ENCODE results near the gene KRTAP5-7. TPM values are rescaled to one million over a fixed set of nuclear protein-coding genes. Genes with fewer than 3 reads are reported as not detected.

Gene KRTAP5-7
- polyA plus RNA-seq, 1 donor from 2014 or later: 0.56 TPM

DNA sequence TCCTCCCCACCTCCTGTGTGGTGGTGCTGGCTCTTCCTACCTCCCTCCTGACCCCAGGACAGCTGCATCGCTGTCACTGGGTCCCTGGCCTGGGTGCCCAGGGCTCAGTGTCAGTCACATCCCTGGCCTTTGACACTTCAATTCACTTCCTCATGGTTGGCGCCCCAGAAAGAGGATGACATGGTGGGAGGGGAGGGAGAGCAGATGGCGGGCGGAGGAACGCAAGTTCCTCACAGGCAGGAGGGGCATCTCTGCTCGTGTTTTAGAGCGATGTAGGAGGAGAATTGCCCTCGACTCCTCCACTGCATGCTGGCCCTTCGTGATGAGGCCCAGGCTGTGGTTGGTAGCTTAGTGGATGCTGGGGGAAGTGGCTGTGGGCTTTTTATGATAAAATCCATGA is 35.1 kb upstream of the KRTAP5-7 start:
- Histone ChIP-seq H3K4me3 (ENCODE audit: low read length) (no peak overlapping the region), H3K9me2 (ENCODE audit: insufficient read depth, low read length) (no peaks in the 10 kb centered on the region), H3K79me2 (replicated peaks; ENCODE audit: insufficient read depth, low read length) (no peaks in the 10 kb centered on the region), H3K27ac (ENCODE audit: low read length) (no peak overlapping the region), H3F3A (ENCODE audit: insufficient read depth, low read length, poor library complexity, severe bottlenecking) (no peaks in the 10 kb centered on the region), H3K4me2 (ENCODE audit: low read length) (no peak overlapping the region), H2AFZ (ENCODE audit: low read depth, low read length) (no peak overlapping the region), H4K20me1 (ENCODE audit: insufficient read depth) (no peaks in the 10 kb centered on the region), H3K9me3 (ENCODE audit: low read length) (no peaks in the 10 kb centered on the region), H3K27me3 (ENCODE audit: insufficient read depth, low read depth, low read length) (no peaks in the 10 kb centered on the region), H3K9ac (ENCODE audit: low read length) (no peak overlapping the region), H3K36me3 (ENCODE audit: insufficient read depth, low read length) (no peaks in the 10 kb centered on the region)
- no peak for TF ChIP-seq MXI1 (conservative IDR thresholded peaks at IDR 0.05; ENCODE audit: poor library complexity, severe bottlenecking)
- no peak for TF ChIP-seq EZH2 (IDR thresholded peaks at IDR 0.05; ENCODE audit: borderline replicate concordance, insufficient read depth, low read length, poor library complexity, severe bottlenecking)
- TF ChIP-seq SMC3 (conservative IDR thresholded peaks at IDR 0.05; ENCODE audit: poor library complexity): no peak
- no peak for TF ChIP-seq TAF1 (IDR thresholded peaks at IDR 0.05; ENCODE audit: low read depth)
- TF ChIP-seq, protein P1, sequence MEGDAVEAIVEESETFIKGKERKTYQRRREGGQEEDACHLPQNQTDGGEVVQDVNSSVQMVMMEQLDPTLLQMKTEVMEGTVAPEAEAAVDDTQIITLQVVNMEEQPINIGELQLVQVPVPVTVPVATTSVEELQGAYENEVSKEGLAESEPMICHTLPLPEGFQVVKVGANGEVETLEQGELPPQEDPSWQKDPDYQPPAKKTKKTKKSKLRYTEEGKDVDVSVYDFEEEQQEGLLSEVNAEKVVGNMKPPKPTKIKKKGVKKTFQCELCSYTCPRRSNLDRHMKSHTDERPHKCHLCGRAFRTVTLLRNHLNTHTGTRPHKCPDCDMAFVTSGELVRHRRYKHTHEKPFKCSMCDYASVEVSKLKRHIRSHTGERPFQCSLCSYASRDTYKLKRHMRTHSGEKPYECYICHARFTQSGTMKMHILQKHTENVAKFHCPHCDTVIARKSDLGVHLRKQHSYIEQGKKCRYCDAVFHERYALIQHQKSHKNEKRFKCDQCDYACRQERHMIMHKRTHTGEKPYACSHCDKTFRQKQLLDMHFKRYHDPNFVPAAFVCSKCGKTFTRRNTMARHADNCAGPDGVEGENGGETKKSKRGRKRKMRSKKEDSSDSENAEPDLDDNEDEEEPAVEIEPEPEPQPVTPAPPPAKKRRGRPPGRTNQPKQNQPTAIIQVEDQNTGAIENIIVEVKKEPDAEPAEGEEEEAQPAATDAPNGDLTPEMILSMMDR (IDR thresholded peaks at IDR 0.05; ENCODE audit: poor library complexity, severe bottlenecking): no peak
- TF ChIP-seq, protein P2, sequence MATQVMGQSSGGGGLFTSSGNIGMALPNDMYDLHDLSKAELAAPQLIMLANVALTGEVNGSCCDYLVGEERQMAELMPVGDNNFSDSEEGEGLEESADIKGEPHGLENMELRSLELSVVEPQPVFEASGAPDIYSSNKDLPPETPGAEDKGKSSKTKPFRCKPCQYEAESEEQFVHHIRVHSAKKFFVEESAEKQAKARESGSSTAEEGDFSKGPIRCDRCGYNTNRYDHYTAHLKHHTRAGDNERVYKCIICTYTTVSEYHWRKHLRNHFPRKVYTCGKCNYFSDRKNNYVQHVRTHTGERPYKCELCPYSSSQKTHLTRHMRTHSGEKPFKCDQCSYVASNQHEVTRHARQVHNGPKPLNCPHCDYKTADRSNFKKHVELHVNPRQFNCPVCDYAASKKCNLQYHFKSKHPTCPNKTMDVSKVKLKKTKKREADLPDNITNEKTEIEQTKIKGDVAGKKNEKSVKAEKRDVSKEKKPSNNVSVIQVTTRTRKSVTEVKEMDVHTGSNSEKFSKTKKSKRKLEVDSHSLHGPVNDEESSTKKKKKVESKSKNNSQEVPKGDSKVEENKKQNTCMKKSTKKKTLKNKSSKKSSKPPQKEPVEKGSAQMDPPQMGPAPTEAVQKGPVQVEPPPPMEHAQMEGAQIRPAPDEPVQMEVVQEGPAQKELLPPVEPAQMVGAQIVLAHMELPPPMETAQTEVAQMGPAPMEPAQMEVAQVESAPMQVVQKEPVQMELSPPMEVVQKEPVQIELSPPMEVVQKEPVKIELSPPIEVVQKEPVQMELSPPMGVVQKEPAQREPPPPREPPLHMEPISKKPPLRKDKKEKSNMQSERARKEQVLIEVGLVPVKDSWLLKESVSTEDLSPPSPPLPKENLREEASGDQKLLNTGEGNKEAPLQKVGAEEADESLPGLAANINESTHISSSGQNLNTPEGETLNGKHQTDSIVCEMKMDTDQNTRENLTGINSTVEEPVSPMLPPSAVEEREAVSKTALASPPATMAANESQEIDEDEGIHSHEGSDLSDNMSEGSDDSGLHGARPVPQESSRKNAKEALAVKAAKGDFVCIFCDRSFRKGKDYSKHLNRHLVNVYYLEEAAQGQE (IDR thresholded peaks at IDR 0.05; ENCODE audit: borderline replicate concordance): no peak
- TF ChIP-seq RAD21 (conservative IDR thresholded peaks at IDR 0.05): no peak
- TF ChIP-seq POLR2AphosphoS5 (IDR thresholded peaks at IDR 0.05): no peak
- TF ChIP-seq EP300 (conservative IDR thresholded peaks at IDR 0.05; ENCODE audit: poor library complexity, severe bottlenecking): no peak

DNA sequence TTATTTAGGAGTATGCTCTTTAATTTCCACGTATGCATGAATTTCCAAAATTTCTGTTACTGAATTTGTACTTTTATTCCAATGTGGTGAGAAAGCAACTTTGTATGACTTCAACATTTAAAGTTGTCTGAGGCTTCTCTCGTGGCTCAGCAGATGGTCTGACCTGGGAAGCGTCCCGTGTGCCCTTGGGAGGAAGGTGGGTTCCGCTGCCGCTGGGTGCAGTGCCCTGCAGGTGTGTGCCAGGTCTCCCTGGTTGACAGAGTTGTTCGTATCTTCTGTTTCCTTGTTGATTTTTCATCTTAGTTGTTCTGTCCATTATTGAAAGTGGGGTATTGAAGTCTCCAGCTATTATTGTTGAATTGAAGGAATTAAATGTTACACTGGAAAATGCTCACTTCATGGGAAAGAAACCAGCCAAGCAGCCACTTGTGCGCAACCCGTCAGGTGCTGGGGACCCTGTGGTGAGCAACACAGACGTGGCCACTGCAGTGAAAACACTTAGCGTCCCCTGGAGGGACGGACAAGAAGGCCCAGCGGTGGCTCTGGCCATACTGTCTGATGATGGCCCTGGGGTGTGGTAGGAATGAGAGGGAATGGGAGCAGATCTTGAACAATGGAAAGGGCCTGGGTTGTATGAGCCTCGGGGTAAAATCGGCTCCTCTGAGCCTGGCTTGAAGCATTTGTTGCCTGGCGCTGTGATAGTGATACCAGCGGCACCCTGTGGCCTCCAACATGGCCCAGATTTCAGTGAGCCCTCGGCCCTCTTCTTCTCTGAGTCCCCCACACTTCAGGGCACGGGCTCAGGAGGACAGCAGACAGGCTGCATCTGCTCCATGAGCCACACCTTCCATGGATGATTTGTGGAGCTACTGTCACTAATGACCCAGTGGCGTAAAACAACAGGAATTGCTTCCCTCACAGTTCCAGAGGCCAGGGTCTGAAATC is 31.5 kb upstream of the KRTAP5-7 start:
- TF ChIP-seq, protein P2 (IDR thresholded peaks at IDR 0.05; ENCODE audit: borderline replicate concordance): no peak
- TF ChIP-seq, protein P1 (IDR thresholded peaks at IDR 0.05; ENCODE audit: poor library complexity, severe bottlenecking): no peak
- TF ChIP-seq SMC3 (conservative IDR thresholded peaks at IDR 0.05; ENCODE audit: poor library complexity) (no peak), POLR2AphosphoS5 (IDR thresholded peaks at IDR 0.05) (no peak), EP300 (conservative IDR thresholded peaks at IDR 0.05; ENCODE audit: poor library complexity, severe bottlenecking) (no peak), TAF1 (IDR thresholded peaks at IDR 0.05; ENCODE audit: low read depth) (no peak), MXI1 (conservative IDR thresholded peaks at IDR 0.05; ENCODE audit: poor library complexity, severe bottlenecking) (no peak), EZH2 (IDR thresholded peaks at IDR 0.05; ENCODE audit: borderline replicate concordance, insufficient read depth, low read length, poor library complexity, severe bottlenecking) (no peak), RAD21 (conservative IDR thresholded peaks at IDR 0.05) (no peak)
- H3K36me3 ChIP-seq (ENCODE audit: insufficient read depth, low read length): no peaks in the 10 kb centered on the region

More for the DNA sequence above, 31.5 kb upstream of the KRTAP5-7 start:
- H3K4me3 ChIP-seq (ENCODE audit: low read length): no peak overlapping the region
- no peak overlapping the region for H2AFZ ChIP-seq (ENCODE audit: low read depth, low read length)
- no peaks in the 10 kb centered on the region for H3K79me2 ChIP-seq (replicated peaks; ENCODE audit: insufficient read depth, low read length)
- H3K9me2 ChIP-seq (ENCODE audit: insufficient read depth, low read length): no peaks in the 10 kb centered on the region
- H3K9me3 ChIP-seq (ENCODE audit: low read length): no peaks in the 10 kb centered on the region
- no peak overlapping the region for H3K27ac ChIP-seq (ENCODE audit: low read length)
- no peaks in the 10 kb centered on the region for H4K20me1 ChIP-seq (ENCODE audit: insufficient read depth)
- no peaks in the 10 kb centered on the region for H3K27me3 ChIP-seq (ENCODE audit: insufficient read depth, low read depth, low read length)
- no peaks in the 10 kb centered on the region for H3F3A ChIP-seq (ENCODE audit: insufficient read depth, low read length, poor library complexity, severe bottlenecking)
- no peak overlapping the region for H3K4me2 ChIP-seq (ENCODE audit: low read length)
- no peak overlapping the region for H3K9ac ChIP-seq (ENCODE audit: low read length)

Measured in neural cell (in vitro differentiated cells).